ENCODE data around the gene PTBP2. TPM values are rescaled to one million over a fixed set of nuclear protein-coding genes. Genes with fewer than 3 reads are reported as not detected.

PTBP2 gene
- total RNA-seq, 1 donor from 2014 or later = 170 TPM

GRCh38 chr1:96721053-96721415 lies 550 bp upstream of the PTBP2 start:
- peak overlapping the region; percentile 97 for H3K4me3 ChIP-seq
- H3K9ac ChIP-seq = peak overlapping the region; percentile 68
- H3K27ac ChIP-seq = peak overlapping the region; percentile 94
- Mint-ChIP-seq H3K4me1 (peaks cover 16% of the 10 kb centered on the region), H3K27ac (peak overlapping the region; percentile 100), H3K4me3 (peak overlapping the region; percentile 98), H3K9me3 (peaks cover 11% of the 10 kb centered on the region), H3K36me3 (peaks cover 27% of the 10 kb centered on the region), H3K27me3 (ENCODE audit: insufficient read depth, low read depth) (peaks cover 7% of the 10 kb centered on the region)
- H3K27me3 ChIP-seq = no peaks in the 10 kb centered on the region
- TF ChIP-seq CTCF (IDR thresholded peaks at IDR 0.05) = no peak
- no peak for TF ChIP-seq EZH2 (IDR thresholded peaks at IDR 0.05)
- TF ChIP-seq EZH2phosphoT487 (IDR thresholded peaks at IDR 0.05) = no peak
- H3K79me2 ChIP-seq (ENCODE audit: low read depth) = peaks cover 47% of the 10 kb centered on the region
- peaks cover 14% of the 10 kb centered on the region for H3K4me1 ChIP-seq
- H3K4me2 ChIP-seq = peak overlapping the region; percentile 95
- H2AFZ ChIP-seq (replicated peaks) = peak overlapping the region; percentile 97
- no peaks in the 10 kb centered on the region for H3F3A ChIP-seq (ENCODE audit: low read depth)
- H3K36me3 ChIP-seq = peaks cover 18% of the 10 kb centered on the region
- H3K9me3 ChIP-seq (ENCODE audit: low read depth) = no peaks in the 10 kb centered on the region
- DNase-seq (ENCODE audit: low spot score) = no peak
- H4K20me1 ChIP-seq (ENCODE audit: low read depth) = peaks cover 18% of the 10 kb centered on the region

- H3K4me2 ChIP-seq = peak overlapping the region; percentile 95
- peaks cover 14% of the 10 kb centered on the region for H3K4me1 ChIP-seq
- H3K79me2 ChIP-seq (ENCODE audit: low read depth) = peaks cover 60% of the 10 kb centered on the region
- peak overlapping the region; percentile 99 for H2AFZ ChIP-seq (replicated peaks)
- peaks cover 19% of the 10 kb centered on the region for H3K36me3 ChIP-seq
- H3K9me3 ChIP-seq (ENCODE audit: low read depth) = no peaks in the 10 kb centered on the region
- no peaks in the 10 kb centered on the region for H3K27me3 ChIP-seq
- Mint-ChIP-seq H3K36me3 (peaks cover 39% of the 10 kb centered on the region), H3K9me3 (peaks cover 20% of the 10 kb centered on the region), H3K4me3 (peak overlapping the region; percentile 98), H3K27me3 (ENCODE audit: insufficient read depth, low read depth) (peaks cover 7% of the 10 kb centered on the region), H3K4me1 (peaks cover 16% of the 10 kb centered on the region), H3K27ac (peak overlapping the region; percentile 99)
- peak; percentile 65 for DNase-seq (ENCODE audit: low spot score)
- no peak for TF ChIP-seq CTCF (IDR thresholded peaks at IDR 0.05)
- TF ChIP-seq EZH2 (IDR thresholded peaks at IDR 0.05) = no peak
- TF ChIP-seq EZH2phosphoT487 (IDR thresholded peaks at IDR 0.05) = no peak
- peak overlapping the region; percentile 98 for H3K9ac ChIP-seq
- H4K20me1 ChIP-seq (ENCODE audit: low read depth) = peaks cover 23% of the 10 kb centered on the region
- peak overlapping the region; percentile 97 for H3K4me3 ChIP-seq
- H3K27ac ChIP-seq = peak overlapping the region; percentile 94
- no peaks in the 10 kb centered on the region for H3F3A ChIP-seq (ENCODE audit: low read depth)
Measured at GRCh38 chr1:96722161-96722922, 758 bp downstream of the PTBP2 start.

GRCh38 chr1:96722958-96723357 lies 1.4 kb downstream of the PTBP2 start:
- Mint-ChIP-seq H3K27me3 (ENCODE audit: insufficient read depth, low read depth) (peaks cover 9% of the 10 kb centered on the region), H3K4me3 (peak overlapping the region; percentile 98), H3K9me3 (peaks cover 26% of the 10 kb centered on the region), H3K4me1 (peaks cover 16% of the 10 kb centered on the region), H3K36me3 (peaks cover 45% of the 10 kb centered on the region), H3K27ac (peak overlapping the region; percentile 99)
- no peaks in the 10 kb centered on the region for H3K9me3 ChIP-seq (ENCODE audit: low read depth)
- peak overlapping the region; percentile 98 for H3K9ac ChIP-seq
- peaks cover 14% of the 10 kb centered on the region for H3K4me1 ChIP-seq
- peaks cover 23% of the 10 kb centered on the region for H3K36me3 ChIP-seq
- peak overlapping the region; percentile 97 for H3K4me3 ChIP-seq
- DNase-seq (ENCODE audit: low spot score) = no peak
- H4K20me1 ChIP-seq (ENCODE audit: low read depth) = peaks cover 29% of the 10 kb centered on the region
- no peak for TF ChIP-seq EZH2 (IDR thresholded peaks at IDR 0.05)
- no peak for TF ChIP-seq EZH2phosphoT487 (IDR thresholded peaks at IDR 0.05)
- TF ChIP-seq CTCF (IDR thresholded peaks at IDR 0.05) = no peak
- no peaks in the 10 kb centered on the region for H3K27me3 ChIP-seq
- H2AFZ ChIP-seq (replicated peaks) = no peak overlapping the region
- H3K27ac ChIP-seq = no peak overlapping the region
- peak overlapping the region; percentile 95 for H3K4me2 ChIP-seq
- H3K79me2 ChIP-seq (ENCODE audit: low read depth) = peaks cover 67% of the 10 kb centered on the region
- no peaks in the 10 kb centered on the region for H3F3A ChIP-seq (ENCODE audit: low read depth)
